GM19043 (cell line): ENCODE measurements around the gene FLNB.

Experiments used
- ATAC-seq: cut with Tn5 transposase; IDR thresholded peaks from one replicate; pipeline ENCODE4 v1.9.1; 2021; ENCODE audit warnings: low read depth; ENCODE audit not compliant: unreplicated experiment

The FLNB gene

DNA sequence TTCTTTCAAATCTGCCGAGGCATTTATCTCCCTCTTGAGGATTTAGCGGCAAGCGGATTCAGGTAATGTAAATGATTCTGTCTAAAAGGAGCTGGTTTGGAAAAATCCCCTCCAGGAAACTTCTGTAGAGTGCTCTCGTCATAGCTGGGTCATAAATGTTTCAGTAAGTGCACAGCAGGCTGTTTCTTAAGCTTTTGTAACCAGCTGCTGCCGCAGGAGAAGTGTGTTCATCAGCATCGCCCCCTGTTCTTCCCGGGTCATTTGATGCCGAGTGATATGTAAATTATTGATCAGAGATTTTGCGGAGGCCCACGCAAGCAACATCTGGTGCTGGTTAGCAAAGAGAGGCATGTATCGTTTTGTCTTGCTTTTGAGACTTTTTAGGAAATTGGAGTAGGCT is 149.5 kb downstream of the FLNB start:
- no peak for ATAC-seq

GRCh38 chr3:58158442-58159153 is 150.4 kb downstream of the FLNB start:
- no peak for ATAC-seq

- no peak for ATAC-seq
These were observed 152.2 kb downstream of the FLNB start for GRCh38 chr3:58160399-58160798.

GRCh38 chr3:58161435-58162398 is 153.5 kb downstream of the FLNB start:
- ATAC-seq = no peak

DNA sequence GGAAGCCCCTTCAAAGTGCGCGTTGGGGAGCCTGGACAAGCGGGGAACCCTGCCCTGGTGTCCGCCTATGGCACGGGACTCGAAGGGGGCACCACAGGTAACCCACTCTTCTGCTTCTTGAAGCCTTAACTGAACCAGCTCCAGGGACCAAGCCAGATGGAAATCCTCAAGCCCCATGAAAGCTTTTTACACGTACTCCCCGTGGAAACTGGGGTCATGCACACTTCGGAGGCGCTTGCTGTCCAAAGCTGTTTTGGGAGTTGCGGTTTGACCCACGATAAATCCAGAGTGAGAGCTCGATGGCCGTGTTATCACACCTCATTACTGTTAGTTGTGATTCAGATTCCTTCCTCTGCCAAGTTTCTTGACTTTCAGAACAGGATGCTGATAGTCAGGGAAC is 155.0 kb downstream of the FLNB start:
- ATAC-seq = no peak

GRCh38 chr3:58164199-58164879 is 156.1 kb downstream of the FLNB start:
- ATAC-seq = no peak

DNA sequence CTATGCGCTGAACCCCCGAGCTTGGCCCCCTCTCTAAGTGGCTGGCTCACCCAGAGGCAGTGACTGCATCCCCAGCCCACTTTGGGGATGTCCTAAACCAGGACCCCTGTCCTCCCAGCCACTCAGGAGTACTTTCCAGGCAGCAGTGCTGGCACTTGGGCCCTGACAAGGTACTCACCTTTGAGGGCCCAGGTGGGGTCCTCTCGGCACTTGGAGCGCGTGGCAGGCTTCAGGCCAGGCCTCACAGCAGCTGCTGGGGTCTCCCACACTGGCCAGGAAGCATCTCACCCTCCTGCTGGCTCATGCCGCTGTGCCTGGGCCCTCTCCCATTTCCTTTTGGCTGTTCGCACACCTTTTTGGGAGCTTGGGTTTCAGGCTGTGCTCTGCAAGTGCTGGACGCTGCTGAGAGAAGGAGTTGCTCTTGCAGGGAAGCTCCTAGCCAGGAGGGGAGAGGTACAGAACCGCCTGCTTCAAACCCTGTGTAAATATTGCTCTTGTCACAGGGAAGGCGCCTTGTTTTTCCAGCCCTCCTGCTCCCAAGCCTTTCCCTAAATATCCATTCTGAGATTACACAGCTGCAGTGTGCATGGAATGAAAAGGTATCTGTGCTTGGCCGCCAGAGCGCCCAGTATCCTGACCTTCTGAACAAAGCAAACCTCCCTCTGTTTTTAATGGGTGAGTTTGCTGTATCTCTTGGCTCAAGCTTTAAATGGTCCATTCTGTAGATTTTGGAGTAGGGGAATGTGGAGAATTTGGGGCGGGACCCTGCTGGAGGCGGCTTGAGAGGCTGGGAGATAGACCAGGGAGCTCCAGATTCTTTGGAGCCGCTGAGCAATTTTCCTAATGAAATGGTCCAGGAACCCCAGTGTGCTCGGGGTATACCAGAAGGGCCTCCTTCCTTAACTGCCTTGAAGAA is 156.9 kb downstream of the FLNB start:
- ATAC-seq = no peak

GRCh38 chr3:58167431-58168351 is 159.5 kb downstream of the FLNB start:
- ATAC-seq = peak; percentile 66

- ATAC-seq = no peak
These were observed 160.3 kb downstream of the FLNB start for GRCh38 chr3:58168498-58168897.

GRCh38 chr3:58169371-58169770 is 161.1 kb downstream of the FLNB start:
- no peak for ATAC-seq

- ATAC-seq = no peak
These were observed 162.2 kb downstream of the FLNB start for GRCh38 chr3:58170376-58170775.

DNA sequence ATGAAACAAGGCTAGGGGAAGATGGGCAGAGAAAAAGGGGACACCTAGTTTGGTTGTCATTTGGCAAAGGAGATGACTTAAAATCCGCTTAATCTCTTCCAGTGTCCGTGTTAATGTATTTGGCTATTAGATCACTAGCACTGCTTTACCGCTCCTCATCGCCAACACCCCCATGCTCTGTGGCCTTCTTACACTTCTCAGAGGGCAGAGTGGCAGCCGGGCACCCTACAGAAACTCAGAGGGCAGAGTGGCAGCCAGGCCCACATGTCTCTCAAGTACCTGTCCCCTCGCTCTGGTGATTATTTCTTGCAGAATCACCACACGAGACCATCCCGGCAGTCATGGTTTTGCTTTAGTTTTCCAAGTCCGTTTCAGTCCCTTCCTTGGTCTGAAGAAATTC is 162.9 kb downstream of the FLNB start:
- ATAC-seq = no peak

- no peak for ATAC-seq
These were observed 164.9 kb downstream of the FLNB start for GRCh38 chr3:58173029-58173668.

GRCh38 chr3:58173669-58174398 is 165.6 kb downstream of the FLNB start:
- no peak for ATAC-seq

- no peak for ATAC-seq
These were observed 166.9 kb downstream of the FLNB start for GRCh38 chr3:58175187-58175436.

GRCh38 chr3:58175437-58176184 is 167.4 kb downstream of the FLNB start:
- no peak for ATAC-seq

GRCh38 chr3:58176185-58176530 is 167.9 kb downstream of the FLNB start:
- no peak for ATAC-seq
